Smooth muscle cell (in vitro differentiated cells): ENCODE measurements around the gene KIAA0586. TPM values are rescaled to one million over a fixed set of nuclear protein-coding genes. Genes with fewer than 3 reads are reported as not detected.
A peak's percentile ranks its signal among the peaks of the same experiment; 100 is the strongest.

Experiments used
- DNase-seq: peaks from one replicate; lab custom pipeline; 2025; ENCODE audit not compliant: unreplicated experiment; lab: John Stamatoyannopoulos, UW
- H2AFZ ChIP-seq: fragments of 200-600 bp; sonication (generic); 2 replicates; pipeline ENCODE4 v1.6.0; 2016; ENCODE audit warnings: antibody characterized with exemption, low read depth, mild to moderate bottlenecking
- H3F3A ChIP-seq: fragments of 200-600 bp; sonication (generic); 2 replicates; pipeline ENCODE4 v1.6.0; 2017; ENCODE audit warnings: antibody characterized with exemption, low read depth
- H3K27ac ChIP-seq: fragments of 200-600 bp; sonication (generic); 2 replicates; pipeline ENCODE4 v1.5.1; 2016; ENCODE audit warnings: low read depth, mild to moderate bottlenecking
- H3K27me3 ChIP-seq: fragments of 200-600 bp; sonication (generic); 2 replicates; pipeline ENCODE4 v1.6.1; 2016; ENCODE audit warnings: low read depth, mild to moderate bottlenecking
- H3K36me3 ChIP-seq: fragments of 200-600 bp; sonication (generic); 2 replicates; pipeline ENCODE4 v1.5.1; 2016; ENCODE audit warnings: low read depth
- H3K4me1 ChIP-seq: fragments of 200-600 bp; sonication (generic); 2 replicates; pipeline ENCODE4 v1.5.1; 2016; ENCODE audit warnings: low read depth
- H3K4me2 ChIP-seq: fragments of 200-600 bp; sonication (generic); 2 replicates; pipeline ENCODE4 v1.6.0; 2016; ENCODE audit warnings: mild to moderate bottlenecking
- H3K4me3 ChIP-seq: fragments of 200-600 bp; sonication (generic); 2 replicates; pipeline ENCODE4 v1.5.1; 2016; ENCODE audit warnings: mild to moderate bottlenecking
- H3K79me2 ChIP-seq: fragments of 200-600 bp; sonication (generic); 2 replicates; pipeline ENCODE4 v1.6.0; 2016; ENCODE audit warnings: low read depth, mild to moderate bottlenecking
- H3K9ac ChIP-seq: fragments of 200-600 bp; sonication (generic); 2 replicates; pipeline ENCODE4 v1.6.0; 2016; ENCODE audit warnings: low read depth
- H3K9me3 ChIP-seq: fragments of 200-600 bp; sonication (generic); replicated peaks from 2 replicates; pipeline ENCODE4 v1.5.1; 2016; ENCODE audit warnings: low read depth
- H4K20me1 ChIP-seq: fragments of 200-600 bp; sonication (generic); 2 replicates; pipeline ENCODE4 v1.6.0; 2016; ENCODE audit warnings: low read depth
- WGBS: methylation state at CpG from one replicate; pipeline ENCODE4 v1.1.7; 2016; ENCODE audit warnings: low lambda C conversion rate; 5-methylcytosine and 5-hydroxymethylcytosine counted together
- polyA plus RNA-seq: library from polyadenylated mRNA; unstranded; fragments of >200 nt; fragmentation: Nextera tagmentation; extraction: Ambion mirVana; gene quantifications from 2 replicates; pipeline ENCODE4 v1.2.1, GENCODE V29; 2016
- total RNA-seq: library from RNA; depleted of rRNA; stranded (reverse); fragments of >200 nt; gene quantifications from 2 replicates; pipeline ENCODE4 v1.2.3, GENCODE V29; 2014
- TF ChIP-seq, protein P1 (sequence below): fragments of 200-600 bp; sonication (generic); IDR thresholded peaks from 2 replicates; pipeline ENCODE4 v1.5.1; 2017; ENCODE audit warnings: borderline replicate concordance, mild to moderate bottlenecking, antibody characterized with exemption; ENCODE audit not compliant: insufficient read depth, poor library complexity, severe bottlenecking

KIAA0586 gene
- total and polyA plus RNA-seq, 2 experiments from 2014 or later = 6.5 to 20.0 TPM

DNA sequence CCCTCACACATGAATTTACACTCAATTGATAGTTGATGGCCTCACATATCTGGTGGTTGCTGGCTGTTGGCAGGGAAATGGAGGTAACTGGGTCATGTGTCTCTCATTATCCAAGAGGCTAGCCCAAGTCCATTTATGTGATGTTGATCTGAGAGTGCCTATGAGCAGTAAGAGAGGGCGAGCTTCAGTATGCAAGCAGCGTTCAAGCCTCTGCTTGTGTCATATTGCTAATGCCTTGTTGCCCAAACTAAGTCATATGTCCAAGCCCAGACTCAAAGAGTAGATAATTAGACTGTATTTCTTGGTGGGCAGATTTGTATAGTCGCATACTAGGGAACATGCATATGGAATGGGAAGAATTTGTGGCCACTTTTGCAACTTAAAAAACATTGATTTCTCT, 126.4 kb downstream of the KIAA0586 start:
- Histone ChIP-seq H3K4me1 (no peaks in the 10 kb centered on the region), H3K4me3 (no peak overlapping the region), H3K9ac (no peak overlapping the region), H3K4me2 (no peak overlapping the region), H2AFZ (no peak overlapping the region), H3K9me3 (no peaks in the 10 kb centered on the region), H3K27me3 (no peaks in the 10 kb centered on the region), H4K20me1 (no peaks in the 10 kb centered on the region), H3K79me2 (no peaks in the 10 kb centered on the region), H3K27ac (no peak overlapping the region), H3K36me3 (no peaks in the 10 kb centered on the region), H3F3A (no peaks in the 10 kb centered on the region)
- 93% methylated on average over 3 of the region's 3 CpGs for WGBS
- DNase-seq = no peak
- TF ChIP-seq, protein P1, sequence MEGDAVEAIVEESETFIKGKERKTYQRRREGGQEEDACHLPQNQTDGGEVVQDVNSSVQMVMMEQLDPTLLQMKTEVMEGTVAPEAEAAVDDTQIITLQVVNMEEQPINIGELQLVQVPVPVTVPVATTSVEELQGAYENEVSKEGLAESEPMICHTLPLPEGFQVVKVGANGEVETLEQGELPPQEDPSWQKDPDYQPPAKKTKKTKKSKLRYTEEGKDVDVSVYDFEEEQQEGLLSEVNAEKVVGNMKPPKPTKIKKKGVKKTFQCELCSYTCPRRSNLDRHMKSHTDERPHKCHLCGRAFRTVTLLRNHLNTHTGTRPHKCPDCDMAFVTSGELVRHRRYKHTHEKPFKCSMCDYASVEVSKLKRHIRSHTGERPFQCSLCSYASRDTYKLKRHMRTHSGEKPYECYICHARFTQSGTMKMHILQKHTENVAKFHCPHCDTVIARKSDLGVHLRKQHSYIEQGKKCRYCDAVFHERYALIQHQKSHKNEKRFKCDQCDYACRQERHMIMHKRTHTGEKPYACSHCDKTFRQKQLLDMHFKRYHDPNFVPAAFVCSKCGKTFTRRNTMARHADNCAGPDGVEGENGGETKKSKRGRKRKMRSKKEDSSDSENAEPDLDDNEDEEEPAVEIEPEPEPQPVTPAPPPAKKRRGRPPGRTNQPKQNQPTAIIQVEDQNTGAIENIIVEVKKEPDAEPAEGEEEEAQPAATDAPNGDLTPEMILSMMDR = no peak

- H4K20me1 ChIP-seq = no peaks in the 10 kb centered on the region
- no peak for DNase-seq
- no peaks in the 10 kb centered on the region for H3K27me3 ChIP-seq
- no peaks in the 10 kb centered on the region for H3K9me3 ChIP-seq
- H3K4me1 ChIP-seq = no peaks in the 10 kb centered on the region
- no peak overlapping the region for H3K4me2 ChIP-seq
- H2AFZ ChIP-seq = no peak overlapping the region
- H3K79me2 ChIP-seq = no peaks in the 10 kb centered on the region
- peaks cover 4% of the 10 kb centered on the region for H3F3A ChIP-seq
- no peaks in the 10 kb centered on the region for H3K36me3 ChIP-seq
- no peak overlapping the region for H3K4me3 ChIP-seq
- H3K27ac ChIP-seq = no peak overlapping the region
- TF ChIP-seq, protein P1 = no peak
- H3K9ac ChIP-seq = no peak overlapping the region
Measured at GRCh38 chr14:58555647-58556046, 128.1 kb downstream of the KIAA0586 start.

- 87% methylated on average over 4 of the region's 4 CpGs for WGBS
- no peak for DNase-seq
Measured at GRCh38 chr14:58557242-58557641, 129.7 kb downstream of the KIAA0586 start.

DNA sequence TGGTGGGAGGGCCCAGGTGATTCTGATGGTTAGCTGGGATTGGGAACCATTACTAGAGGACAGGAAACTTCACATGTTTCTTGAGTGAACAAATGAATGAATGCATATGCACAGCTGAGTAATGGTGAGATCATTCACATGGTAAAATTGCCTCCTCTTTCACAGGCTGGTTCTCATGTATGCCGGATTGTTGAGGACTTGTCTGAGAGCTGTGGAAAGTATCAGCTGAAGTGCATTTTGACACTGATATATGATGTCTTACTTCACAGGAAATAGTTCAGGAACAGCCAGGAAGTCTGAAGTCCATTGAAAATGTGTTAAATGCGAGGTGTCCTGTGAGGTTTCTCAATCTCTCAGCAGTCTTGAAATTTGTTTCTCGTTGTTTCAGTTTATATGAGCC, 132.7 kb downstream of the KIAA0586 start:
- Histone ChIP-seq H3F3A (peaks cover 8% of the 10 kb centered on the region), H3K4me1 (no peaks in the 10 kb centered on the region), H2AFZ (peak overlapping the region; percentile 87), H3K27me3 (no peaks in the 10 kb centered on the region), H3K4me2 (peak overlapping the region; percentile 32), H3K9ac (no peak overlapping the region), H3K79me2 (no peaks in the 10 kb centered on the region), H3K9me3 (no peaks in the 10 kb centered on the region), H3K4me3 (no peak overlapping the region), H3K36me3 (no peaks in the 10 kb centered on the region), H3K27ac (peak overlapping the region; percentile 58), H4K20me1 (no peaks in the 10 kb centered on the region)
- WGBS = 9% methylated on average over 3 of the region's 3 CpGs
- DNase-seq = no peak
- TF ChIP-seq, protein P1 = no peak

More at GRCh38 chr14:58557242-58557641, 129.7 kb downstream of the KIAA0586 start:
- no peak overlapping the region for H3K4me3 ChIP-seq
- no peaks in the 10 kb centered on the region for H3K9me3 ChIP-seq
- no peaks in the 10 kb centered on the region for H3K27me3 ChIP-seq
- H3F3A ChIP-seq = peaks cover 8% of the 10 kb centered on the region
- no peaks in the 10 kb centered on the region for H3K4me1 ChIP-seq
- H4K20me1 ChIP-seq = no peaks in the 10 kb centered on the region
- no peak overlapping the region for H2AFZ ChIP-seq
- H3K4me2 ChIP-seq = no peak overlapping the region
- TF ChIP-seq, protein P1 = no peak
- H3K79me2 ChIP-seq = no peaks in the 10 kb centered on the region
- no peak overlapping the region for H3K9ac ChIP-seq
- H3K36me3 ChIP-seq = no peaks in the 10 kb centered on the region
- H3K27ac ChIP-seq = no peak overlapping the region
